Memory B cell (primary cell): ENCODE results near the gene FBLIM1.

Experiments used
- ATAC-seq: fragments of 150-1000 bp; cut with Tn5 transposase; 2 replicates; pipeline ENCODE4 v1.10.0; 2021; ENCODE audit warnings: low read depth, mild to moderate bottlenecking, moderate library complexity
- DNase-seq, 2 donors: peaks; one replicate each; pipeline ENCODE4 v3.0.0; 2022; ENCODE audit warnings: low spot score in 2 of 2
- H3K27ac Mint-ChIP-seq: one replicate; pipeline ENCODE4 v1.8.0; 2022; ENCODE audit warnings: mild to moderate bottlenecking, moderate library complexity, mixed read lengths
- H3K27me3 Mint-ChIP-seq: one replicate; pipeline ENCODE4 v1.8.0; 2022; ENCODE audit warnings: mixed read lengths
- H3K36me3 Mint-ChIP-seq: one replicate; pipeline ENCODE4 v1.8.0; 2022; ENCODE audit warnings: mild to moderate bottlenecking, mixed read lengths
- H3K4me1 Mint-ChIP-seq: one replicate; pipeline ENCODE4 v1.8.0; 2022; ENCODE audit warnings: mixed read lengths
- H3K4me3 Mint-ChIP-seq: one replicate; pipeline ENCODE4 v1.8.0; 2022; ENCODE audit warnings: mild to moderate bottlenecking, moderate library complexity, mixed read lengths
- H3K9me3 Mint-ChIP-seq: one replicate; pipeline ENCODE4 v1.8.0; 2022; ENCODE audit warnings: mixed read lengths

FBLIM1 gene

DNA sequence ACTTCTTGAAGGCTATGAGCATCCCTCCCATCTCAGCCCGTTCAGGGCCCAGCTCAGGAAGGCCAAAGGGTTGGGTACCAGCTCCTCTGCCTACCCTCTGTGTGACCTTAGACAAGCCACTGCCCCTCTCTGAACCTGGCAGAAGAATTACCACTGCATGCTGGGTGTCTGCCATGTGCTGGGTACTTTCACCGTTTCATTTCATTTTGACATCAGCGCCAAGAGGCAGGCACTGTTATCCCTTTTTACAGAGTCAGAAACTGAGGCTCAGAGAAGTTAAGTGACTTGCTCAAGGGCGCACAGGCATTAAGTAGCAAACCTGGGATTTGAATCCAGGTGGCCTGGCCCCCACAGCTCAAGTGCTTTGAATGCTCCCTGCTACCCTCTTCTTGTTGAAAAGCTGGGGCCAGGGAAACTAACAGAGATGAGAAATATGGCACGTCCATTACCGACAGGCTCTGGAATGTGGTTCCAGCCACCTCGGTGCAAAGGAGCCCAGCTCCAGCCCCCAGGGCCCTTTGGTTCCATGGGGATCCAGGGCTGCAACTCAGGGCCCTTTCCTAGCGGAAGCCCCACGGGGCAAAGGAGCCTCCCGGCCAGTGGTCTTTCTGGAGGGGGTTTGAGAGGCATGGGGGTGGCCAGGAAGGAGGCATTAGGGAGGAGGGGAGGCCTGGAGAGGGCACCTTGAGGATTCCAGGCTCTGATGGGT lies 9.8 kb upstream of the FBLIM1 start:
- DNase-seq (no peak), ATAC-seq (no peak)
- peaks cover 18% of the 10 kb centered on the region for H3K27me3 Mint-ChIP-seq
- H3K36me3 Mint-ChIP-seq = peaks cover 2% of the 10 kb centered on the region
- H3K4me1 Mint-ChIP-seq = no peaks in the 10 kb centered on the region
- H3K27ac Mint-ChIP-seq = no peak overlapping the region
- H3K4me3 Mint-ChIP-seq = no peak overlapping the region
- no peaks in the 10 kb centered on the region for H3K9me3 Mint-ChIP-seq

- Mint-ChIP-seq H3K27ac (no peak overlapping the region), H3K4me3 (no peak overlapping the region), H3K27me3 (peaks cover 17% of the 10 kb centered on the region), H3K36me3 (peaks cover 2% of the 10 kb centered on the region), H3K9me3 (no peaks in the 10 kb centered on the region), H3K4me1 (no peaks in the 10 kb centered on the region)
- DNase-seq (no peak), ATAC-seq (no peak)
Measured at GRCh38 chr1:15749399-15750291, 8.9 kb upstream of the FBLIM1 start.

DNA sequence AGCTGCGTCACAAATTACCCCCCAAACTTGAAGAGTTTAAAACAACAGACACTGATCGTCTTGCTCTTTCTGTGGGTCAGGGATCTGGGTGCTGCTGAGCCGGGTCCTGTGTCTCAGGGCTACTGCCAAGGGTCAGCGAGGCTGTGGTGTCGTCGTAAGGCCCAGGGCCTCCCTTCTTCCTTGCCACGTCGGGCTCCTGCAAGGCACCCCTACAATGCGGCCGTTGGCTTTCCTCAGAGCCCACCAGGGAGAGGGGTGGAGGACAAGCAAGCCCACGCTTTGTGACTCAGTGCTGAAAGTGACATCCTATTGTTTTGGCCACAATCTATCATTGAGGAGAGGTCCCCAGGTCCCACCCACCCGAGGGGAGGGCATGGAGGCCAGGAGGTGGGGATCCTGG lies 7.7 kb upstream of the FBLIM1 start:
- H3K27me3 Mint-ChIP-seq = peaks cover 16% of the 10 kb centered on the region
- H3K4me3 Mint-ChIP-seq = no peak overlapping the region
- no peaks in the 10 kb centered on the region for H3K9me3 Mint-ChIP-seq
- DNase-seq = no peak
- peaks cover 2% of the 10 kb centered on the region for H3K36me3 Mint-ChIP-seq
- H3K27ac Mint-ChIP-seq = no peak overlapping the region
- ATAC-seq = no peak
- H3K4me1 Mint-ChIP-seq = no peaks in the 10 kb centered on the region

DNA sequence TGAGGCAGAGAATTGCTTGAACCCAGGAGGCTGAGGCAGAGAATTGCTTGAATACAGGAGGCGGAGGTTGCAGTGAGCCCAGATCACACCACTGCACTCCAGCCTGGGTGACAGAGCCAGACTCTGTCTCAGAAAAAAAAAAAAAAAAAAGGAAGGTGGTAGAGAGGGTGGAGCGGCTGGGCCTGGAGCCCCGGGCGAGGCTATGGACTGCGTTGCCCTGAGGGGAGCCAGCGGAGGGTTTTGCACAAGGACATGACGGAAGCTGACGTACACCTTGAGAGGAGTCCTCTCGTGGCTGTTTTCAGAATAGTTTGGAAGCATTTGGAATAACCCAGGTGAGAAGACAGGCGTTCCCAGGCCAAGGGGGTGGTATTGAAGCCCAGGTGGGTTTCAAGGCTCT lies 6.9 kb upstream of the FBLIM1 start:
- peaks cover 2% of the 10 kb centered on the region for H3K36me3 Mint-ChIP-seq
- H3K27ac Mint-ChIP-seq = no peak overlapping the region
- H3K27me3 Mint-ChIP-seq = peaks cover 17% of the 10 kb centered on the region
- peaks cover 6% of the 10 kb centered on the region for H3K4me1 Mint-ChIP-seq
- ATAC-seq (no peak), DNase-seq (no peak)
- H3K9me3 Mint-ChIP-seq = no peaks in the 10 kb centered on the region
- no peak overlapping the region for H3K4me3 Mint-ChIP-seq

- Mint-ChIP-seq H3K4me3 (no peak overlapping the region), H3K27me3 (peaks cover 22% of the 10 kb centered on the region), H3K27ac (no peak overlapping the region), H3K4me1 (peaks cover 11% of the 10 kb centered on the region), H3K9me3 (no peaks in the 10 kb centered on the region), H3K36me3 (peaks cover 2% of the 10 kb centered on the region)
- ATAC-seq (no peak), DNase-seq (no peak)
Measured at GRCh38 chr1:15753776-15754175, 4.8 kb upstream of the FBLIM1 start.

DNA sequence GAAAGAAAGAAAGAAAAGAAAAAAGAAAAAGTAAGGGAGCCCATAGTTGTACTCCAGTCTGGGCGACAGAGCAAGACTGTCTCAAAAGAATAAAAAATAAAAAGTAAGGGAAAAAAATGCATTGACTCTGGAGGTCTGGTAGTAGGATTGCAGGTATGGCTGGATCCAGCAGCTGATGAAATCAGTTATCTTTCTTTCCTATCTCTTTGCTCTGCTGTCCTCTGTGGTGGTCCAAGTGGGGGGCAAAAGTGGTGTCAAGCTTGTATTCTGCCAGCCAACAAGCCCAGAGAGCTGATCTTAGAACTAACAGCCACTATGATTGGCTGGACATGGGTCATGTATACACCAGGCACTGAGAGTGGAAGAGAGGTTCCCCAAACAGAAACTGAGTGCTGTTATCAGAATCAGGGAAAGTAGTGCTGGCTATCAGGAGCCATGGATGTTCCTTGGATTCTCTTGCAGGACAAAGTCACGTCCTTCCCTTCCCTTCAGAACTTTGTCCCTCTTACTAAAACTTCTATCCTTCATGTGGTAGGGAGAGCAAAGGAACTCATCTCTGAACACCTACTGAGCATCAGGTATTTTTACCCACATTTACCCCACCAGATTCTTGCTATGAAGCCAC lies 3.5 kb upstream of the FBLIM1 start:
- ATAC-seq (no peak), DNase-seq (no peak)
- Mint-ChIP-seq H3K4me3 (no peak overlapping the region), H3K9me3 (no peaks in the 10 kb centered on the region), H3K36me3 (peaks cover 2% of the 10 kb centered on the region), H3K27ac (no peak overlapping the region), H3K4me1 (peaks cover 11% of the 10 kb centered on the region), H3K27me3 (peaks cover 22% of the 10 kb centered on the region)

- Mint-ChIP-seq H3K4me1 (peaks cover 13% of the 10 kb centered on the region), H3K4me3 (no peak overlapping the region), H3K27me3 (peaks cover 22% of the 10 kb centered on the region), H3K9me3 (no peaks in the 10 kb centered on the region), H3K27ac (no peak overlapping the region), H3K36me3 (peaks cover 2% of the 10 kb centered on the region)
- ATAC-seq (no peak), DNase-seq (no peak)
Measured at GRCh38 chr1:15755646-15756040, 3.0 kb upstream of the FBLIM1 start.

GRCh38 chr1:15756143-15757015 lies 2.2 kb upstream of the FBLIM1 start:
- H3K9me3 Mint-ChIP-seq = no peaks in the 10 kb centered on the region
- DNase-seq (no peak), ATAC-seq (peak; percentile 37)
- H3K36me3 Mint-ChIP-seq = peaks cover 2% of the 10 kb centered on the region
- H3K4me3 Mint-ChIP-seq = no peak overlapping the region
- no peak overlapping the region for H3K27ac Mint-ChIP-seq
- H3K27me3 Mint-ChIP-seq = peaks cover 23% of the 10 kb centered on the region
- peaks cover 13% of the 10 kb centered on the region for H3K4me1 Mint-ChIP-seq

DNA sequence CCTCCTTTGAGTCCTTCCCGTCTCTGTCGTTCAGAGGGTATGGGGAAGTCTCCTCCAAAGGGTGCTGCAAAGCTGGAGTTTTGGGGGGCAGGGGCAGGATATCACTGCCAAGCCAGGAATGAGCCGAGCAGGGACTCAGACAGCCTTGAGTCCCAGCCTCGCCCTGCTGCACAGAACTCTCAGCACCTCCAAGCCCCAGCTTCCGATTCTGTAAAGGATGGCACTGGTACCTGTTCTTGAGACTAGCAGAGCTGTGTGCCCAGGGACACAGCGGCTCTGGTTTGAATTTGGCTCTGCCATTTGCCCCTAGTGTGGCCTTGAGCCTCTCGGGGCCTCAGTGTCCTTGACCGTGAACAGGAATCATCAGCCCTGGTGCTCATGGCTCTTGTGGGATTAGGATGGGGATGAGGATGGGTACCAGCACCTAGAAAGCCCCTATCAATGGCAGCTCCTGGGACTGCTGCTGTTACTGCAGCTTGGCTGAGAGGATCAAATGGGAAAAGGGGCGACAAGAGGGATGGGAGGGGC lies 1.5 kb upstream of the FBLIM1 start:
- Mint-ChIP-seq H3K4me1 (peaks cover 13% of the 10 kb centered on the region), H3K27me3 (peaks cover 23% of the 10 kb centered on the region), H3K9me3 (no peaks in the 10 kb centered on the region), H3K27ac (no peak overlapping the region), H3K36me3 (peaks cover 2% of the 10 kb centered on the region), H3K4me3 (peak overlapping the region; percentile 24)
- ATAC-seq = peak; percentile 20
- no peak for DNase-seq

GRCh38 chr1:15757575-15758342 lies 836 bp upstream of the FBLIM1 start:
- no peak for DNase-seq
- H3K27ac Mint-ChIP-seq = no peak overlapping the region
- peaks cover 2% of the 10 kb centered on the region for H3K36me3 Mint-ChIP-seq
- peaks cover 13% of the 10 kb centered on the region for H3K4me1 Mint-ChIP-seq
- no peak for ATAC-seq
- H3K9me3 Mint-ChIP-seq = no peaks in the 10 kb centered on the region
- peaks cover 24% of the 10 kb centered on the region for H3K27me3 Mint-ChIP-seq
- peak overlapping the region; percentile 71 for H3K4me3 Mint-ChIP-seq

DNA sequence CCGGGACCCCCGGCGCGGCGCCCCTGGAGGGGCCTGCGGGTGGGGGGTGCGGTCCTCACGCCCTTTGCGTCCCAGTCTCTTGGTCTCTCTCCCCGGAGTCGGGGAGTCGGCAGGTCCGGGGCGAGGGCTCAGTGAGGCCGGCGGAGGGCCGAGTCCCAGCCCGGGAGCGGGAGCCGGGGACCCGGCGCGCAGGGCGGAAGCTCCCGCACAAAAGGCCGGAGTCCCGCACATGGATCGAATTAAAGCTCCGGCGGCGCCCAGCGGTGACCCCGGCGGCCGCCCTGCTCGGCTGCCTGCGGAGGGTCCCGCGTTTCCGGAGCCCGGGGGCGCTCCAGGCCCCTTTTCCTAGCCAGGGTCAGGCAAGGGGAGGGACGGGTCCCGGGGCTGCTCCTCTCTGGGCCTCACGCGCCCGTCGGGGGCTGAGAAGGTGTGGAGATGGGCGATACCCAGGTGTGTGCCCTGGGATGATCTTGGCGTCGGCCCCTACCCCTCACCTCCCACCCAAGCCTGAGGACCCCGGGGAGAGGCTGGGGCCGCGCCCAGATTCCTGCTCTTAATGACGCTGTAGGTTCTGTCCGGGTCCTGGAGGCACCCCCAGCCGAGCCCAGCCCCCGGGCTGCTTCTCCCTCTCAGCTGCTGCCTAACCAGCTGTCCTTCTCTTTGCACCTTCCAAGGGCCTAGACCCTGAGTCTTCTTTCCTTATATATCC lies 512 bp downstream of the FBLIM1 start:
- peaks cover 13% of the 10 kb centered on the region for H3K4me1 Mint-ChIP-seq
- DNase-seq (no peak), ATAC-seq (no peak)
- no peak overlapping the region for H3K27ac Mint-ChIP-seq
- no peaks in the 10 kb centered on the region for H3K36me3 Mint-ChIP-seq
- peak overlapping the region; percentile 27 for H3K4me3 Mint-ChIP-seq
- no peaks in the 10 kb centered on the region for H3K9me3 Mint-ChIP-seq
- peaks cover 20% of the 10 kb centered on the region for H3K27me3 Mint-ChIP-seq

DNA sequence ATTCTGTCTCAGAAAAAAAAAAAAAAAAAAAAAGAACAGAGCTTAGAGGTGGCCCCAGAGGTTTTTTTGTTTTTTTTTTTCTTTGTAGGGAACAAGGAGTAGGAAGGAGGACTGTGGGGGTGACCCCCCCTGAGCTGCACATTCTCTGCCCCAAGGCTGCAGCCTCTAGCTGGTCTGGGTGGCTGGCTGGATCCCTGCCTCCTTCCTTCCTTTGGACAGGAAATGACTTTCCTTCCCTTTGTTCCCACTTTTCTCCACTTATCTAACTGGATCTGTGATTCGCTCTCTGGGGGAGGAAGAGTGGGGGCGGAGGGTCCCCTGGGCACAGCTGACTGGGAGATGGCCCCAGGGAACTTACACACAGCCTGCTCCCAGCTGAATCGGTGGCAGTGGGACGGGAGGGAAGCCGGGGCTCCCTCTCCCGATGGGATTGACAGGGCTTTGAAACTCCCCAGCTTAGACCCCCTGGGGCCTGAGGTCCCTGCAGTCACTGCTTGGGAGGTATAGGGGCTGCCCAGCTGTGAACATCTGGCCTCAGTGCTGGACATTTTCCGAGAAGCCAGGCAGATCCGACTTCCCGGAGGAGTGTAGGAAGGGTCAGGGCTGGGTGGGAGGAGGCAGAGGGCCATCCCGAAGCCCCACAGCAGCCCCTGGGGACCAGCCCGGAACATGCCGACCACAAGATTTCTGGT lies 2.1 kb downstream of the FBLIM1 start:
- H3K27me3 Mint-ChIP-seq = peaks cover 26% of the 10 kb centered on the region

More for the DNA sequence above, 2.1 kb downstream of the FBLIM1 start:
- Mint-ChIP-seq H3K9me3 (no peaks in the 10 kb centered on the region), H3K4me3 (no peak overlapping the region), H3K27ac (no peak overlapping the region), H3K4me1 (peaks cover 14% of the 10 kb centered on the region), H3K36me3 (no peaks in the 10 kb centered on the region)
- ATAC-seq (no peak), DNase-seq (no peak)
